Measurements from ENCODE around the gene SETBP1. TPM values are rescaled to one million over a fixed set of nuclear protein-coding genes. Genes with fewer than 3 reads are reported as not detected.

SETBP1 gene
- total and polyA plus RNA-seq, 9 of the 15 experiments (the other 6 are each of a cell fraction or from before 2014, with no cell fraction given) = under 0.01 to 0.13 (median 0.04) TPM

DNA sequence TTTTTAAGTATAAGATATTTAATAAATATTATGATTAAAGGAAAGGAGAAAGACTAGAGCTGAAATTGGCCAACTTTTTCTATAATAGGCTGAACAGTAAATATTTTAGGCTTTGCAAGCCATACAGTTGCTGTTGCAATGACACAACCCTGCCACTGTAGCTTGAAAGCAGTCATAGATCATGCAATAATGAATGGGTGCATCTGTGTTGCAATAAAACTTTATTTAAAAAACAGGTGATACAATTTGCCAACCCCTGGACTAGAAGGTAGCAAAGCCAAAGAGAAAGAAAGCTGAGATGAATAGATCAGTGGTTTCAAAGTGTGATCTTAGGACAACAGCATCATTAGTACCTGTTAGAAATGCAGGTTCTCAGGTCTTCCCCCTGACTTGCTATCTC, 219.1 kb downstream of the SETBP1 start:
- Histone ChIP-seq H3K9me3 (replicated peaks; ENCODE audit: control insufficient read depth, insufficient read depth, low read depth, low read length) (no peaks in the 10 kb centered on the region), H3K79me2 (ENCODE audit: control insufficient read depth, insufficient read depth, low read length) (no peaks in the 10 kb centered on the region), H3K36me3 (ENCODE audit: control insufficient read depth, insufficient read depth, low read length) (no peaks in the 10 kb centered on the region), H2AFZ (ENCODE audit: low read depth, low read length) (no peak overlapping the region), H3K9me1 (ENCODE audit: control insufficient read depth, insufficient read depth, low read length) (no peaks in the 10 kb centered on the region), H3K4me2 (ENCODE audit: insufficient read depth, low read length) (no peak overlapping the region), H3K27me3 (ENCODE audit: control insufficient read depth in 2 of 2, insufficient read depth in 2 of 2, low read length in 2 of 2) (no peaks in the 10 kb centered on the region), H3K4me3 (no peak overlapping the region), H4K20me1 (replicated peaks; ENCODE audit: control insufficient read depth, insufficient read depth, low read length) (no peaks in the 10 kb centered on the region), H3K27ac (ENCODE audit: extremely low read depth, low read depth, low read length) (no peak overlapping the region), H3K9ac (ENCODE audit: insufficient read depth in 1 of 2, low read depth in 2 of 2, low read length in 2 of 2) (no peak overlapping the region), H3K4me1 (replicated peaks in 1 of 2; ENCODE audit: control insufficient read depth in 2 of 2, insufficient read depth in 2 of 2, low read length in 2 of 2) (no peaks in the 10 kb centered on the region)
- CTCF ChIA-PET (ENCODE audit: low intra/inter-chr PET ratio) = no interaction called here
- POLR2A ChIA-PET = no interaction called here
- intact Hi-C loops (cut with micrococcal nuclease) (loop anchor here (5.0 to 10.0 kb wide), 3 partner anchors 225 to 325 kb away; no protein-coding TSS in a partner anchor), in situ Hi-C loops (cut with MboI) (no loop called here)
- no peak for FAIRE-seq
- no peak for DNase-seq (ENCODE audit: extremely low read depth in 1 of 4, low spot score in 3 of 4)
- TF ChIP-seq ZBTB40 (IDR thresholded peaks at IDR 0.05) = peak; percentile 89
- TF ChIP-seq ZBTB40 (CRISPR knock-in tag; IDR thresholded peaks at IDR 0.05) = no peak; the same call in 1 of the 2 replicates
- TF ChIP-seq TAL1 (IDR thresholded peaks at IDR 0.05) = no peak
- ATAC-seq = no peak
- no TSS peak for BruUV-seq (replicated peaks)
